Tibial nerve (tissue), 3 donors: ENCODE measurements around the gene HMCN1.

Source experiments
- CTCF ChIP-seq, 5 experiments: fragments of 200-600 bp in 3 of 5; fragments of 450-650 bp in 2 of 5; sonication (generic) in 3 of 5; IDR thresholded peaks; one replicate each; pipeline ENCODE4 v1.5.1; 2016 to 2019; ENCODE audit warnings: antibody characterized with exemption in 5 of 5, mild to moderate bottlenecking in 3 of 5, moderate library complexity in 2 of 5
- POLR2A ChIP-seq, 2 donors: fragments of 450-650 bp; IDR thresholded peaks; one replicate each; pipeline ENCODE4 v1.6.1; 2017; ENCODE audit warnings: antibody characterized with exemption in 2 of 2, mild to moderate bottlenecking in 2 of 2, moderate library complexity in 2 of 2

DNA sequence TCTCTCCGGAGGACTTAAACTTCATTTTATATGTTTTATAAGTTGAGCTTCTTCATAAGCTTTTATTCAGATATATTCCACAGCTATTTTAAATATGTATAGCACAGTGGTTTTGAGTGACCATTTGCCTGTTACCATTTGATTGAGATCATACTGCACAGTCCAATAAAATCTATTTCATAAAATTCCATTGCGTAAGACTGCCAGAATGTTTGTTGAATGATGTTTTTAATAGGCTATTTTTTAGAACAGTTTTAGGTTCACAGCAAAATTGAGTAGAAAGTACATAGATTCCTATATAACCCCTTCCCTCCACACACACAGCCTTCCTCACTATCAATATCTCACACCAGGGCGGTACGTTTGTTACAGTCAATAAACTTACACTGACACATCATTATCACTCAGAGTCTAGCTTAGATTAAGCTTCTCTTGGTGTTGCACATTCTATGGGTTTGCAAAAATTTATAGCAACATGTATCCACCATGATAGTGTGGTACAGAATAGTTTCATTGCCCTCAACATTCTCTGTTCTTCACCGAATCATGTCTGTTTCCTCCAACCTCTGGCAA lies 433.0 kb downstream of the HMCN1 start:
- no peak for TF ChIP-seq CTCF (IDR thresholded peaks at IDR 0.05)
- TF ChIP-seq POLR2A (IDR thresholded peaks at IDR 0.05), result no peak
